ENCODE results near the gene PHETA2.

PHETA2 gene

GRCh38 chr22:42062506-42063170 is 11.4 kb upstream of the PHETA2 start:
- TF ChIP-seq, protein P1, sequence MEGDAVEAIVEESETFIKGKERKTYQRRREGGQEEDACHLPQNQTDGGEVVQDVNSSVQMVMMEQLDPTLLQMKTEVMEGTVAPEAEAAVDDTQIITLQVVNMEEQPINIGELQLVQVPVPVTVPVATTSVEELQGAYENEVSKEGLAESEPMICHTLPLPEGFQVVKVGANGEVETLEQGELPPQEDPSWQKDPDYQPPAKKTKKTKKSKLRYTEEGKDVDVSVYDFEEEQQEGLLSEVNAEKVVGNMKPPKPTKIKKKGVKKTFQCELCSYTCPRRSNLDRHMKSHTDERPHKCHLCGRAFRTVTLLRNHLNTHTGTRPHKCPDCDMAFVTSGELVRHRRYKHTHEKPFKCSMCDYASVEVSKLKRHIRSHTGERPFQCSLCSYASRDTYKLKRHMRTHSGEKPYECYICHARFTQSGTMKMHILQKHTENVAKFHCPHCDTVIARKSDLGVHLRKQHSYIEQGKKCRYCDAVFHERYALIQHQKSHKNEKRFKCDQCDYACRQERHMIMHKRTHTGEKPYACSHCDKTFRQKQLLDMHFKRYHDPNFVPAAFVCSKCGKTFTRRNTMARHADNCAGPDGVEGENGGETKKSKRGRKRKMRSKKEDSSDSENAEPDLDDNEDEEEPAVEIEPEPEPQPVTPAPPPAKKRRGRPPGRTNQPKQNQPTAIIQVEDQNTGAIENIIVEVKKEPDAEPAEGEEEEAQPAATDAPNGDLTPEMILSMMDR (conservative IDR thresholded peaks at IDR 0.05; ENCODE audit: low read depth, low read length): no peak
- H3K4me3 ChIP-seq (ENCODE audit: low read depth, low read length): no peak overlapping the region
- no peak for DNase-seq (ENCODE audit: low read depth)

- TF ChIP-seq, protein P1 (conservative IDR thresholded peaks at IDR 0.05; ENCODE audit: low read depth, low read length): no peak
- no peak overlapping the region for H3K4me3 ChIP-seq (ENCODE audit: low read depth, low read length)
Observed at GRCh38 chr22:42064629-42065028, 9.4 kb upstream of the PHETA2 start.

GRCh38 chr22:42065438-42066125 is 8.5 kb upstream of the PHETA2 start:
- TF ChIP-seq, protein P1 (conservative IDR thresholded peaks at IDR 0.05; ENCODE audit: low read depth, low read length): no peak
- no peak overlapping the region for H3K4me3 ChIP-seq (ENCODE audit: low read depth, low read length)
- no peak for DNase-seq (ENCODE audit: low read depth)

More at GRCh38 chr22:42064629-42065028, 9.4 kb upstream of the PHETA2 start:
- DNase-seq (ENCODE audit: low read depth): no peak

DNA sequence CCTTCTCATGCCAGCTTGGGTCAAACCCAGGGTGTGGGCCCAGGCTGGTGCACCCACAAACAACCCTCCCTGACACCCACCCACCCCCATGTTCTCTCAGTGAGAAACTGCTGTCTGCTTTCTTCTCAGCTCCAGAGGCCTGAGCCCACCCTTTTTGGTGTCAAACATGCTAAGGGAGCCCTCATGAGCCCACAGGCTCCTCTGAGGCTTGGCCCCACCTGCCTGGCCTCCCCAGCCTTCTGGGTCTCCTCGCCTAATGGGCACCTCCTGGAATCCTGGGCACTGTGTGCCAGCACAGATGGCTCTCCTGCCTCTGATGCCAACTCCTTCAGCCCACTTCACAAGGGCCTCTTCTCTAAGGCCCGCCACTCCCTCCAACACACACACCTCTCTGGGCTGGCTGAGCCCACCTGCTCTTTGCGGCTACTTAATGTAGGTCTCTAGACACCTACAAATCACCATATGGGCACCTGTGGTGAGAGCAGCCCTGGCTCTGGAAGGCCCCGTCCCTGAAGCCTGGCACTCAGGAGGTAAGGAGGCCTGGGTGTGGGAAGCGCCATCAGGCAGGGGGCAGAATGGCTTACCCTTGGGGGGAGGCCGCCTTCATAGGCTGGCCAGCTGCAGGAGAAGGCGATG is 7.8 kb upstream of the PHETA2 start:
- TF ChIP-seq, protein P1 (conservative IDR thresholded peaks at IDR 0.05; ENCODE audit: low read depth, low read length): no peak
- H3K4me3 ChIP-seq (ENCODE audit: low read depth, low read length): no peak overlapping the region
- DNase-seq (ENCODE audit: low read depth): no peak

GRCh38 chr22:42066937-42067336 is 7.1 kb upstream of the PHETA2 start:
- DNase-seq (ENCODE audit: low read depth): no peak
- TF ChIP-seq, protein P1 (conservative IDR thresholded peaks at IDR 0.05; ENCODE audit: low read depth, low read length): no peak
- no peak overlapping the region for H3K4me3 ChIP-seq (ENCODE audit: low read depth, low read length)

GRCh38 chr22:42067671-42068251 is 6.3 kb upstream of the PHETA2 start:
- H3K4me3 ChIP-seq (ENCODE audit: low read depth, low read length): no peak overlapping the region
- TF ChIP-seq, protein P1 (conservative IDR thresholded peaks at IDR 0.05; ENCODE audit: low read depth, low read length): no peak
- DNase-seq (ENCODE audit: low read depth): no peak
